ENCODE data around the gene PRLR. TPM values are rescaled to one million over a fixed set of nuclear protein-coding genes. Genes with fewer than 3 reads are reported as not detected.

The PRLR gene
- total and polyA plus RNA-seq, 2 of the 13 experiments (the other 11 are each of a cell fraction or from before 2014, with no cell fraction given), result 12.2 to 13.3 TPM

DNA sequence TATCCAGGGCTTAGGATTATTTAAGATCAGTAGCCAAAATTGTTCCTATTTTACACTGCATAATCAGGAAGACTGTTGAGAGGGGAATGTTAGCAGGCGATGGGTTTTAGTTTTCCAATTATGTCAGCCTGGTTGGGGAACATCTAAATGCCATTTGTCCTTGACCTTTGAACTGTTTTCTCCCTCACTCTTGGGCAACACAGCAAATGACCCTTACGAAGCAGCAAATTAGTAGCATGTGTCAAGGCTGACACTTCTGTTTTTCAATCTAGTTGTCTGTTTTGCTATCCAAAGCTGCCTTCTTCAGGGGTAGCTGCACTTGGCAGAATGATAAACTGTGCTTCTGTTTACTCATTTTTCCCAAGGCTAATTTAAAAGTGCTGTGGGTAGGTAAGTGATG is 104.5 kb downstream of the PRLR start (continued):
- TF ChIP-seq POGZ (CRISPR knock-in tag; IDR thresholded peaks at IDR 0.05) (peak; percentile 68), GATAD2A (CRISPR knock-in tag; IDR thresholded peaks at IDR 0.05) (peak; percentile 46; the same call in 1 of the 2 replicates), CEBPG (CRISPR knock-in tag; IDR thresholded peaks at IDR 0.05) (peak; percentile 60), ZNF562 (CRISPR knock-in tag; IDR thresholded peaks at IDR 0.05; ENCODE audit: borderline replicate concordance) (no peak), NFIB (CRISPR knock-in tag; IDR thresholded peaks at IDR 0.05; ENCODE audit: borderline replicate concordance) (no peak), TBX3 (IDR thresholded peaks at IDR 0.05; ENCODE audit: borderline replicate concordance) (peak; percentile 29; the same call in 1 of the 2 replicates), ELF3 (CRISPR knock-in tag; IDR thresholded peaks at IDR 0.05) (no peak), ATF1 (CRISPR knock-in tag; IDR thresholded peaks at IDR 0.05) (no peak), MYNN (CRISPR knock-in tag; IDR thresholded peaks at IDR 0.05; ENCODE audit: low read depth) (no peak), THAP11 (CRISPR knock-in tag; IDR thresholded peaks at IDR 0.05) (no peak), ZNF329 (CRISPR knock-in tag; IDR thresholded peaks at IDR 0.05; ENCODE audit: low read depth) (no peak), PTBP1 (IDR thresholded peaks at IDR 0.05; ENCODE audit: low read depth, low read length, poor library complexity, severe bottlenecking) (no peak), TCF7 (IDR thresholded peaks at IDR 0.05; ENCODE audit: low read depth) (no peak), SMAD9 (CRISPR knock-in tag; IDR thresholded peaks at IDR 0.05) (no peak), POLR2G (IDR thresholded peaks at IDR 0.05; ENCODE audit: low read depth, low read length) (no peak), SNAPC2 (CRISPR knock-in tag; IDR thresholded peaks at IDR 0.05) (no peak), ZNF468 (CRISPR knock-in tag; IDR thresholded peaks at IDR 0.05) (no peak)
- TF ChIP-seq, protein P1, sequence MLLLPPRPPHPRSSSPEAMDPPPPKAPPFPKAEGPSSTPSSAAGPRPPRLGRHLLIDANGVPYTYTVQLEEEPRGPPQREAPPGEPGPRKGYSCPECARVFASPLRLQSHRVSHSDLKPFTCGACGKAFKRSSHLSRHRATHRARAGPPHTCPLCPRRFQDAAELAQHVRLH (CRISPR knock-in tag; IDR thresholded peaks at IDR 0.05; ENCODE audit: borderline replicate concordance, low read depth), result no peak
- TF ChIP-seq, protein P2, sequence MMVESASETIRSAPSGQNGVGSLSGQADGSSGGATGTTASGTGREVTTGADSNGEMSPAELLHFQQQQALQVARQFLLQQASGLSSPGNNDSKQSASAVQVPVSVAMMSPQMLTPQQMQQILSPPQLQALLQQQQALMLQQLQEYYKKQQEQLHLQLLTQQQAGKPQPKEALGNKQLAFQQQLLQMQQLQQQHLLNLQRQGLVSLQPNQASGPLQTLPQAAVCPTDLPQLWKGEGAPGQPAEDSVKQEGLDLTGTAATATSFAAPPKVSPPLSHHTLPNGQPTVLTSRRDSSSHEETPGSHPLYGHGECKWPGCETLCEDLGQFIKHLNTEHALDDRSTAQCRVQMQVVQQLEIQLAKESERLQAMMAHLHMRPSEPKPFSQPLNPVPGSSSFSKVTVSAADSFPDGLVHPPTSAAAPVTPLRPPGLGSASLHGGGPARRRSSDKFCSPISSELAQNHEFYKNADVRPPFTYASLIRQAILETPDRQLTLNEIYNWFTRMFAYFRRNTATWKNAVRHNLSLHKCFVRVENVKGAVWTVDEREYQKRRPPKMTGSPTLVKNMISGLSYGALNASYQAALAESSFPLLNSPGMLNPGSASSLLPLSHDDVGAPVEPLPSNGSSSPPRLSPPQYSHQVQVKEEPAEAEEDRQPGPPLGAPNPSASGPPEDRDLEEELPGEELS (CRISPR knock-in tag; IDR thresholded peaks at IDR 0.05), result peak; percentile 60; the same call in 1 of the 2 replicates
- TF ChIP-seq, protein P3, sequence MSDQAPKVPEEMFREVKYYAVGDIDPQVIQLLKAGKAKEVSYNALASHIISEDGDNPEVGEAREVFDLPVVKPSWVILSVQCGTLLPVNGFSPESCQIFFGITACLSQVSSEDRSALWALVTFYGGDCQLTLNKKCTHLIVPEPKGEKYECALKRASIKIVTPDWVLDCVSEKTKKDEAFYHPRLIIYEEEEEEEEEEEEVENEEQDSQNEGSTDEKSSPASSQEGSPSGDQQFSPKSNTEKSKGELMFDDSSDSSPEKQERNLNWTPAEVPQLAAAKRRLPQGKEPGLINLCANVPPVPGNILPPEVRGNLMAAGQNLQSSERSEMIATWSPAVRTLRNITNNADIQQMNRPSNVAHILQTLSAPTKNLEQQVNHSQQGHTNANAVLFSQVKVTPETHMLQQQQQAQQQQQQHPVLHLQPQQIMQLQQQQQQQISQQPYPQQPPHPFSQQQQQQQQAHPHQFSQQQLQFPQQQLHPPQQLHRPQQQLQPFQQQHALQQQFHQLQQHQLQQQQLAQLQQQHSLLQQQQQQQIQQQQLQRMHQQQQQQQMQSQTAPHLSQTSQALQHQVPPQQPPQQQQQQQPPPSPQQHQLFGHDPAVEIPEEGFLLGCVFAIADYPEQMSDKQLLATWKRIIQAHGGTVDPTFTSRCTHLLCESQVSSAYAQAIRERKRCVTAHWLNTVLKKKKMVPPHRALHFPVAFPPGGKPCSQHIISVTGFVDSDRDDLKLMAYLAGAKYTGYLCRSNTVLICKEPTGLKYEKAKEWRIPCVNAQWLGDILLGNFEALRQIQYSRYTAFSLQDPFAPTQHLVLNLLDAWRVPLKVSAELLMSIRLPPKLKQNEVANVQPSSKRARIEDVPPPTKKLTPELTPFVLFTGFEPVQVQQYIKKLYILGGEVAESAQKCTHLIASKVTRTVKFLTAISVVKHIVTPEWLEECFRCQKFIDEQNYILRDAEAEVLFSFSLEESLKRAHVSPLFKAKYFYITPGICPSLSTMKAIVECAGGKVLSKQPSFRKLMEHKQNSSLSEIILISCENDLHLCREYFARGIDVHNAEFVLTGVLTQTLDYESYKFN (CRISPR knock-in tag; conservative IDR thresholded peaks at IDR 0.05), result peak; percentile 73
- TF ChIP-seq, protein P4, sequence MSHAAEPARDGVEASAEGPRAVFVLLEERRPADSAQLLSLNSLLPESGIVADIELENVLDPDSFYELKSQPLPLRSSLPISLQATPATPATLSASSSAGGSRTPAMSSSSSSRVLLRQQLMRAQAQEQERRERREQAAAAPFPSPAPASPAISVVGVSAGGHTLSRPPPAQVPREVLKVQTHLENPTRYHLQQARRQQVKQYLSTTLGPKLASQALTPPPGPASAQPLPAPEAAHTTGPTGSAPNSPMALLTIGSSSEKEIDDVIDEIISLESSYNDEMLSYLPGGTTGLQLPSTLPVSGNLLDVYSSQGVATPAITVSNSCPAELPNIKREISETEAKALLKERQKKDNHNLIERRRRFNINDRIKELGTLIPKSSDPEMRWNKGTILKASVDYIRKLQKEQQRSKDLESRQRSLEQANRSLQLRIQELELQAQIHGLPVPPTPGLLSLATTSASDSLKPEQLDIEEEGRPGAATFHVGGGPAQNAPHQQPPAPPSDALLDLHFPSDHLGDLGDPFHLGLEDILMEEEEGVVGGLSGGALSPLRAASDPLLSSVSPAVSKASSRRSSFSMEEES (CRISPR knock-in tag; IDR thresholded peaks at IDR 0.05), result no peak
- TF ChIP-seq, protein P5, sequence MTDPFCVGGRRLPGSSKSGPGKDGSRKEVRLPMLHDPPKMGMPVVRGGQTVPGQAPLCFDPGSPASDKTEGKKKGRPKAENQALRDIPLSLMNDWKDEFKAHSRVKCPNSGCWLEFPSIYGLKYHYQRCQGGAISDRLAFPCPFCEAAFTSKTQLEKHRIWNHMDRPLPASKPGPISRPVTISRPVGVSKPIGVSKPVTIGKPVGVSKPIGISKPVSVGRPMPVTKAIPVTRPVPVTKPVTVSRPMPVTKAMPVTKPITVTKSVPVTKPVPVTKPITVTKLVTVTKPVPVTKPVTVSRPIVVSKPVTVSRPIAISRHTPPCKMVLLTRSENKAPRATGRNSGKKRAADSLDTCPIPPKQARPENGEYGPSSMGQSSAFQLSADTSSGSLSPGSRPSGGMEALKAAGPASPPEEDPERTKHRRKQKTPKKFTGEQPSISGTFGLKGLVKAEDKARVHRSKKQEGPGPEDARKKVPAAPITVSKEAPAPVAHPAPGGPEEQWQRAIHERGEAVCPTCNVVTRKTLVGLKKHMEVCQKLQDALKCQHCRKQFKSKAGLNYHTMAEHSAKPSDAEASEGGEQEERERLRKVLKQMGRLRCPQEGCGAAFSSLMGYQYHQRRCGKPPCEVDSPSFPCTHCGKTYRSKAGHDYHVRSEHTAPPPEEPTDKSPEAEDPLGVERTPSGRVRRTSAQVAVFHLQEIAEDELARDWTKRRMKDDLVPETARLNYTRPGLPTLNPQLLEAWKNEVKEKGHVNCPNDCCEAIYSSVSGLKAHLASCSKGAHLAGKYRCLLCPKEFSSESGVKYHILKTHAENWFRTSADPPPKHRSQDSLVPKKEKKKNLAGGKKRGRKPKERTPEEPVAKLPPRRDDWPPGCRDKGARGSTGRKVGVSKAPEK (CRISPR knock-in tag; IDR thresholded peaks at IDR 0.05; ENCODE audit: borderline replicate concordance), result no peak
